HG03432 (cell line): ENCODE results near the gene CD274.
A peak's percentile ranks its signal among the peaks of the same experiment; 100 is the strongest.
"Not testable (repeated sequence)": the region's sequence is repeated elsewhere in the genome, so short reads cannot be mapped to it uniquely, and the experiment has no call there.

Experiments used
- ATAC-seq: cut with Tn5 transposase; IDR thresholded peaks from one replicate; pipeline ENCODE4 v1.9.1; 2021; ENCODE audit warnings: mild to moderate bottlenecking, moderate library complexity; ENCODE audit not compliant: unreplicated experiment

The CD274 gene

GRCh38 chr9:5450359-5451091 is at the start of gene CD274:
CD274 (plus strand) TSS chr9:5450542; CDS start chr9:5456114, 5,572 bp downstream.
- ATAC-seq: peak; percentile 72

GRCh38 chr9:5402217-5402616 is 48.1 kb upstream of the CD274 start:
- ATAC-seq: no peak

GRCh38 chr9:5408596-5408995 is 41.7 kb upstream of the CD274 start:
- no peak for ATAC-seq

- ATAC-seq: no peak
Measured at GRCh38 chr9:5416953-5417352, 33.4 kb upstream of the CD274 start.

GRCh38 chr9:5418481-5418880 is 31.9 kb upstream of the CD274 start:
- ATAC-seq: no peak

- ATAC-seq: no peak
Measured at GRCh38 chr9:5419987-5420386, 30.4 kb upstream of the CD274 start.

- no peak for ATAC-seq
Measured at GRCh38 chr9:5421163-5421562, 29.2 kb upstream of the CD274 start.

- no peak for ATAC-seq
Measured at GRCh38 chr9:5422276-5422675, 28.1 kb upstream of the CD274 start.

- no peak for ATAC-seq
Measured at GRCh38 chr9:5425006-5425628, 25.2 kb upstream of the CD274 start.

GRCh38 chr9:5427005-5427404 is 23.3 kb upstream of the CD274 start:
- ATAC-seq: no peak

GRCh38 chr9:5428172-5428571 is 22.2 kb upstream of the CD274 start:
- no peak for ATAC-seq

- ATAC-seq: no peak
Measured at GRCh38 chr9:5428794-5429528, 21.4 kb upstream of the CD274 start.

GRCh38 chr9:5429873-5430564 is 20.3 kb upstream of the CD274 start:
- ATAC-seq: no peak

- no peak for ATAC-seq
Measured at GRCh38 chr9:5430912-5431311, 19.4 kb upstream of the CD274 start.

- not testable (repeated sequence) for ATAC-seq
Measured at GRCh38 chr9:5432890-5433289, 17.5 kb upstream of the CD274 start.

- not testable (repeated sequence) for ATAC-seq
Measured at GRCh38 chr9:5433328-5433727, 17.0 kb upstream of the CD274 start.

- not testable (repeated sequence) for ATAC-seq
Measured at GRCh38 chr9:5433841-5434810, 16.2 kb upstream of the CD274 start.

- no peak for ATAC-seq
Measured at GRCh38 chr9:5435912-5436311, 14.4 kb upstream of the CD274 start.

GRCh38 chr9:5436441-5436840 is 13.9 kb upstream of the CD274 start:
- ATAC-seq: no peak
